Smooth muscle cell (in vitro differentiated cells): Measurements from ENCODE around the gene GFER. TPM values are rescaled to one million over a fixed set of nuclear protein-coding genes. Genes with fewer than 3 reads are reported as not detected.

Experiments used
- DNase-seq: peaks from one replicate; lab custom pipeline; 2025; ENCODE audit not compliant: unreplicated experiment; lab: John Stamatoyannopoulos, UW
- H2AFZ ChIP-seq: fragments of 200-600 bp; sonication (generic); 2 replicates; pipeline ENCODE4 v1.6.0; 2016; ENCODE audit warnings: antibody characterized with exemption, low read depth, mild to moderate bottlenecking
- H3F3A ChIP-seq: fragments of 200-600 bp; sonication (generic); 2 replicates; pipeline ENCODE4 v1.6.0; 2017; ENCODE audit warnings: antibody characterized with exemption, low read depth
- H3K27ac ChIP-seq: fragments of 200-600 bp; sonication (generic); 2 replicates; pipeline ENCODE4 v1.5.1; 2016; ENCODE audit warnings: low read depth, mild to moderate bottlenecking
- H3K27me3 ChIP-seq: fragments of 200-600 bp; sonication (generic); 2 replicates; pipeline ENCODE4 v1.6.1; 2016; ENCODE audit warnings: low read depth, mild to moderate bottlenecking
- H3K36me3 ChIP-seq: fragments of 200-600 bp; sonication (generic); 2 replicates; pipeline ENCODE4 v1.5.1; 2016; ENCODE audit warnings: low read depth
- H3K4me1 ChIP-seq: fragments of 200-600 bp; sonication (generic); 2 replicates; pipeline ENCODE4 v1.5.1; 2016; ENCODE audit warnings: low read depth
- H3K4me2 ChIP-seq: fragments of 200-600 bp; sonication (generic); 2 replicates; pipeline ENCODE4 v1.6.0; 2016; ENCODE audit warnings: mild to moderate bottlenecking
- H3K4me3 ChIP-seq: fragments of 200-600 bp; sonication (generic); 2 replicates; pipeline ENCODE4 v1.5.1; 2016; ENCODE audit warnings: mild to moderate bottlenecking
- H3K79me2 ChIP-seq: fragments of 200-600 bp; sonication (generic); 2 replicates; pipeline ENCODE4 v1.6.0; 2016; ENCODE audit warnings: low read depth, mild to moderate bottlenecking
- H3K9ac ChIP-seq: fragments of 200-600 bp; sonication (generic); 2 replicates; pipeline ENCODE4 v1.6.0; 2016; ENCODE audit warnings: low read depth
- H3K9me3 ChIP-seq: fragments of 200-600 bp; sonication (generic); replicated peaks from 2 replicates; pipeline ENCODE4 v1.5.1; 2016; ENCODE audit warnings: low read depth
- H4K20me1 ChIP-seq: fragments of 200-600 bp; sonication (generic); 2 replicates; pipeline ENCODE4 v1.6.0; 2016; ENCODE audit warnings: low read depth
- WGBS: methylation state at CpG from one replicate; pipeline ENCODE4 v1.1.7; 2016; ENCODE audit warnings: low lambda C conversion rate; 5-methylcytosine and 5-hydroxymethylcytosine counted together
- polyA plus RNA-seq: library from polyadenylated mRNA; unstranded; fragments of >200 nt; fragmentation: Nextera tagmentation; extraction: Ambion mirVana; gene quantifications from 2 replicates; pipeline ENCODE4 v1.2.1, GENCODE V29; 2016
- total RNA-seq: library from RNA; depleted of rRNA; stranded (reverse); fragments of >200 nt; gene quantifications from 2 replicates; pipeline ENCODE4 v1.2.3, GENCODE V29; 2014
- TF ChIP-seq, protein P1 (sequence below): fragments of 200-600 bp; sonication (generic); IDR thresholded peaks from 2 replicates; pipeline ENCODE4 v1.5.1; 2017; ENCODE audit warnings: borderline replicate concordance, mild to moderate bottlenecking, antibody characterized with exemption; ENCODE audit not compliant: insufficient read depth, poor library complexity, severe bottlenecking

GFER gene
- total and polyA plus RNA-seq, 2 experiments from 2014 or later: 15.1 to 41.2 TPM

DNA sequence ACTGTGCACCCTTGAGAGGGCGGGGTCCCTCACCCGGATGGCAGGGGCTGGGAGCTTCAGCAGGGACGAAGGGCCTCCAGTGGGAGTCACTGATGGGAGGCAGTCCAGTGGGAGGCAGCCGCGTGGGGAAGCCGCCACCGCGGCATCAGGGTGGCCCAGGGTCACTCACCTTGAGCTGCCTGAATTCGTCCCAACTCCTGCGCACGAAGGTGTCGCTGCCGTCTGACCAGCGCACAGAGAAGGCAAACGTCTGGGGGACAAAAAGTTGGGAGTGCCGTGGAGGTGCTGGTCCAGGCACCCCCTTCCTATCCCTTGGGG lies 3.3 kb upstream of the GFER start:
- 49% methylated on average over 13 of the region's 16 CpGs for WGBS
- H3K27ac ChIP-seq: no peak overlapping the region
- H3K79me2 ChIP-seq: no peaks in the 10 kb centered on the region
- H3K9me3 ChIP-seq: no peaks in the 10 kb centered on the region
- peaks cover 54% of the 10 kb centered on the region for H3K27me3 ChIP-seq
- peaks cover 7% of the 10 kb centered on the region for H3F3A ChIP-seq
- H3K4me1 ChIP-seq: peaks cover 28% of the 10 kb centered on the region
- no peaks in the 10 kb centered on the region for H3K36me3 ChIP-seq
- no peak overlapping the region for H2AFZ ChIP-seq
- H3K9ac ChIP-seq: no peak overlapping the region
- H3K4me3 ChIP-seq: no peak overlapping the region
- TF ChIP-seq, protein P1, sequence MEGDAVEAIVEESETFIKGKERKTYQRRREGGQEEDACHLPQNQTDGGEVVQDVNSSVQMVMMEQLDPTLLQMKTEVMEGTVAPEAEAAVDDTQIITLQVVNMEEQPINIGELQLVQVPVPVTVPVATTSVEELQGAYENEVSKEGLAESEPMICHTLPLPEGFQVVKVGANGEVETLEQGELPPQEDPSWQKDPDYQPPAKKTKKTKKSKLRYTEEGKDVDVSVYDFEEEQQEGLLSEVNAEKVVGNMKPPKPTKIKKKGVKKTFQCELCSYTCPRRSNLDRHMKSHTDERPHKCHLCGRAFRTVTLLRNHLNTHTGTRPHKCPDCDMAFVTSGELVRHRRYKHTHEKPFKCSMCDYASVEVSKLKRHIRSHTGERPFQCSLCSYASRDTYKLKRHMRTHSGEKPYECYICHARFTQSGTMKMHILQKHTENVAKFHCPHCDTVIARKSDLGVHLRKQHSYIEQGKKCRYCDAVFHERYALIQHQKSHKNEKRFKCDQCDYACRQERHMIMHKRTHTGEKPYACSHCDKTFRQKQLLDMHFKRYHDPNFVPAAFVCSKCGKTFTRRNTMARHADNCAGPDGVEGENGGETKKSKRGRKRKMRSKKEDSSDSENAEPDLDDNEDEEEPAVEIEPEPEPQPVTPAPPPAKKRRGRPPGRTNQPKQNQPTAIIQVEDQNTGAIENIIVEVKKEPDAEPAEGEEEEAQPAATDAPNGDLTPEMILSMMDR: no peak
- no peak overlapping the region for H3K4me2 ChIP-seq
- DNase-seq: no peak
- no peaks in the 10 kb centered on the region for H4K20me1 ChIP-seq

DNA sequence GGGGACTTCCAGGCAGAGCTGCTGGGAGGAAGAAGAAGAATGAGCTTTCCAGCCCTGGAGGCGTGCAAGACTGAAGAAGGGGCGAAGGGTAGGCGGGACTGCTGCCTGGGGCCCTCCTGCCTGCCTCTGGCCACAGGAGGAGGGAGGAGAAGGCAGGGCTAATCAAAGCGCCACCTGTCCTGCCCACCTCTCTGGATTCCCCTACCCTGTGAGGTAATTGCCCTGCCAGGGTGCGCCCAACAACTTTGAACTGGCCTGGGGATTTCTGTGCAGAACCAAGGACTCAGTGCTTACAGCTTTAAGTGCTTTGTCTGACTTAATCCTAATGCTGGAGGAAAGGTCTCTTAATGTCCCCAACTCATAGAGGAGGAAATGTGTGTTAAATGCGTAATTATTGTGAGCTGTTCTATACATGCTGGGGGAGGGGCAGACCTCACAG lies 2.6 kb upstream of the GFER start, which contains the start of gene NOXO1:
Gene NOXO1, minus strand, starts transcription at position 72 of the 439 bp plus-strand sequence. CDS start 290 bp downstream, outside the sequence.
- no peak within 1 kb of the TSS for H3K9ac ChIP-seq

DNA sequence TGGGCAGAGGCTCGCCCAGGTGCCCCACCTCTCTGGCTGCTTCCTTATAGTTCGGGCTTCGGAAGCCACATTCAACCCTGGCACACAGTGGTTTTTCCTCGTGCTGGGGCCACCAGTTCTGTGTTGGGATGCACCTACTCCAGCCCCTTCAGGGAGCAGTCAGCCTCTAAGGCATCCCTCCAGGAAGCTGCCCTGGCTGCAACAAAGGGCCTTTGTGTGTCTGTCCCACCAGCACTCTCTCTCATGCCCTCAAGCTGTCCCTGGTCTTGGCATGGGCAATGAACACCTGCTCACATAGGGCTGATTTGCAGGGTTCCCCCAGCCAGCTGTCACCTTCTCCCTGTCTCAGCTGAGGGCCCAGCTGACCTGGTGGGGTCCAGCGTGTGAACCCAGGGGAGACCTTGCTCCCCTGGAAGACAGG lies 2.0 kb upstream of the GFER start:
- TF ChIP-seq, protein P1: no peak
- H3K36me3 ChIP-seq: no peaks in the 10 kb centered on the region
- H3K9me3 ChIP-seq: no peaks in the 10 kb centered on the region
- no peak overlapping the region for H3K4me3 ChIP-seq
- no peak for DNase-seq
- peaks cover 7% of the 10 kb centered on the region for H3F3A ChIP-seq
- WGBS: 85% methylated on average over 5 of the region's 5 CpGs
- H3K27ac ChIP-seq: no peak overlapping the region
- no peaks in the 10 kb centered on the region for H3K79me2 ChIP-seq
- H2AFZ ChIP-seq: no peak overlapping the region
- H3K4me1 ChIP-seq: peaks cover 28% of the 10 kb centered on the region
- no peaks in the 10 kb centered on the region for H4K20me1 ChIP-seq
- H3K4me2 ChIP-seq: no peak overlapping the region
- H3K27me3 ChIP-seq: peaks cover 54% of the 10 kb centered on the region
- no peak overlapping the region for H3K9ac ChIP-seq

More for the DNA sequence above, 2.6 kb upstream of the GFER start, which contains the start of gene NOXO1:
- Histone ChIP-seq H3K4me2 (no peak within 1 kb of the TSS), H3K4me1 (peaks cover 28% of the 10 kb centered on the region), H4K20me1 (no peaks in the 10 kb centered on the region), H2AFZ (no peak within 1 kb of the TSS), H3K27me3 (peaks cover 54% of the 10 kb centered on the region), H3K9me3 (no peaks in the 10 kb centered on the region), H3K36me3 (no peaks in the 10 kb centered on the region), H3F3A (peaks cover 7% of the 10 kb centered on the region), H3K79me2 (no peaks in the 10 kb centered on the region), H3K4me3 (no peak within 1 kb of the TSS), H3K27ac (no peak within 1 kb of the TSS)
- TF ChIP-seq, protein P1: no peak
- WGBS: 59% methylated on average over 6 of the region's 6 CpGs
- no peak for DNase-seq

DNA sequence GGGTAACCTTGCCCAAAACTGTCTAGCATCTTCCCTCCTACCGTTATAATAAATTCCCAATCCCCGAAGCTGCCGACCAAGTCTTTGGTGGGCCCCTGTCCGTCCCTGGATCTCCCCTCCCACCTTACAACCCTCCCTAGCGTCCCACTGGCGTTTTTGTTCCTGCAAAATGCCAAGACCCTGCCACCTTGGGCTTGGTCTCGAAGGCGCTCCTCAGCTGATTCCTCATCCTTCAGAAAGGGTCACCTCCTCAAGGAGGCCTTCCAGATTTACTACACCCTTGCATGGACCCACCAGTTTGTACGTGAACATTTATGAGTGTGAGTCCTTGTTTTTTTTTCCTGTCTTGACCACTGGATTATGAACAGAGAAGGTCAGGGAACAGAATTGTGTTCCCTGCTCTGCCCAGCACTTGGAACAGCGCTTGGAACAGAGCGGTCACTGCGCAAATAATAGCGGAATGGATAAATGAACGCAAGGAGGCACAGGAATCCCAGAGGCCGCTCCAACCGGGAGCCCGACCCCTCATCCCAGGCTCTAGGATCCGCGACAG lies 926 bp upstream of the GFER start:
- Histone ChIP-seq H3K27ac (no peak overlapping the region), H3K27me3 (peaks cover 53% of the 10 kb centered on the region), H3K9ac (no peak overlapping the region), H3K36me3 (no peaks in the 10 kb centered on the region), H3F3A (peaks cover 7% of the 10 kb centered on the region), H3K4me3 (peak overlapping the region; percentile 89), H3K4me2 (peak overlapping the region; percentile 99), H3K9me3 (no peaks in the 10 kb centered on the region), H3K79me2 (no peaks in the 10 kb centered on the region), H3K4me1 (peaks cover 28% of the 10 kb centered on the region), H2AFZ (no peak overlapping the region), H4K20me1 (no peaks in the 10 kb centered on the region)
- TF ChIP-seq, protein P1: peak; percentile 6
- no peak for DNase-seq
- 35% methylated on average over 19 of the region's 19 CpGs for WGBS
